Natural killer cell (primary cell): ENCODE measurements around the gene GRK1. TPM values are rescaled to one million over a fixed set of nuclear protein-coding genes. Genes with fewer than 3 reads are reported as not detected.

Experiments used
- ATAC-seq, 3 donors: fragments of 150-1000 bp in 2 of 3; fragments of 200-7000 bp in 1 of 3; cut with Tn5 transposase; 1 replicate in 1 of 3; 2 replicates in 2 of 3; pipeline ENCODE4 v1.10.0; 2021; ENCODE audit warnings: mild to moderate bottlenecking in 2 of 3, moderate library complexity in 2 of 3
- DNase-seq, 2 donors: peaks; one replicate each; pipeline versions ENCODE4 v3.0.0 to v3.0.0-alpha.2; 2013 to 2021; ENCODE audit warnings: mixed read lengths in 1 of 2
- H3K27ac ChIP-seq: one replicate; pipeline ENCODE4 v1.5.1; 2013; ENCODE audit warnings: mild to moderate bottlenecking, low read length
- H3K27me3 ChIP-seq: one replicate; pipeline ENCODE4 v1.6.1; 2013; ENCODE audit warnings: low read length; ENCODE audit not compliant: control insufficient read depth, insufficient read depth
- H3K36me3 ChIP-seq: one replicate; pipeline ENCODE4 v1.6.1; 2013; ENCODE audit warnings: low read length; ENCODE audit not compliant: control insufficient read depth, insufficient read depth
- H3K4me1 ChIP-seq: one replicate; pipeline ENCODE4 v1.6.1; 2013; ENCODE audit warnings: low read length; ENCODE audit not compliant: control insufficient read depth, insufficient read depth
- H3K4me3 ChIP-seq: one replicate; pipeline ENCODE4 v1.5.1; 2013; ENCODE audit warnings: low read length
- H3K9me3 ChIP-seq: one replicate; pipeline ENCODE4 v1.6.1; 2013; ENCODE audit warnings: low read length; ENCODE audit not compliant: control insufficient read depth, insufficient read depth
- H3K27ac Mint-ChIP-seq, 2 donors: one replicate each; pipeline ENCODE4 v1.8.0; 2022; ENCODE audit warnings: mild to moderate bottlenecking in 2 of 2, mixed read lengths in 2 of 2, moderate library complexity in 1 of 2
- H3K27me3 Mint-ChIP-seq, 2 donors: one replicate each; pipeline ENCODE4 v1.8.0; 2022; ENCODE audit warnings: low read depth in 2 of 2, mixed read lengths in 2 of 2
- H3K36me3 Mint-ChIP-seq: one replicate; pipeline ENCODE4 v1.8.0; 2022; ENCODE audit warnings: mixed read lengths
- H3K4me1 Mint-ChIP-seq, 2 donors: one replicate each; pipeline ENCODE4 v1.8.0; 2022; ENCODE audit warnings: mixed read lengths in 2 of 2
- H3K4me3 Mint-ChIP-seq: one replicate; pipeline ENCODE4 v1.8.0; 2022; ENCODE audit warnings: mild to moderate bottlenecking, moderate library complexity, mixed read lengths
- H3K9me3 Mint-ChIP-seq, 2 donors: one replicate each; pipeline ENCODE4 v1.8.0; 2022; ENCODE audit warnings: mixed read lengths in 2 of 2
- CTCF ChIP-seq: fragments of 200-600 bp; IDR thresholded peaks from one replicate; pipeline ENCODE4 v1.8.0; 2022; ENCODE audit warnings: antibody characterized with exemption
- whole genome bisulfite sequencing: methylation state at CpG from one replicate; pipeline ENCODE4 v1.1.7; 2013; ENCODE audit warnings: missing lambda C conversion rate; ENCODE audit not compliant: insufficient coverage; 5-methylcytosine and 5-hydroxymethylcytosine counted together
- intact Hi-C: fragments of 100-400 bp; cut with micrococcal nuclease; formaldehyde crosslinking; loops from one replicate; pipeline ENCODE4 v1.14.2; 2022
- total RNA-seq, 4 donors: library from RNA; stranded (reverse); fragments of 120-200 nt in 1 of 4; gene quantifications; one replicate each; pipeline versions ENCODE4 v1.2.3 to v1.2.4, GENCODE V29; 2013 to 2022

Gene GRK1
- total RNA-seq, 3 donors from 2014 or later (not counting 1 experiment from before 2014, with no cell fraction given): not detected

GRCh38 chr13:113758651-113759524 is 91.9 kb downstream of the GRK1 start, which contains the start of gene TMEM255B:
TSS of gene TMEM255B (plus strand) at chr13:113759226. CDS start at chr13:113759270, 44 bp downstream.
- Mint-ChIP-seq H3K36me3 (no peaks in the 10 kb centered on the region), H3K9me3 (no peaks in the 10 kb centered on the region), H3K4me3 (peak within 1 kb of the TSS; percentile 87), H3K27me3 (peaks cover 58 to 60% of the 10 kb centered on the region in 2 donors), H3K27ac (peak within 1 kb of the TSS in 1 of 2 donors; percentile 7), H3K4me1 (peaks cover 13 to 20% of the 10 kb centered on the region in 2 donors)
- Histone ChIP-seq H3K36me3 (no peaks in the 10 kb centered on the region), H3K4me1 (peaks cover 19% of the 10 kb centered on the region), H3K4me3 (peak within 1 kb of the TSS; percentile 54), H3K27me3 (peaks cover 28% of the 10 kb centered on the region), H3K9me3 (no peaks in the 10 kb centered on the region), H3K27ac (peak within 1 kb of the TSS; percentile 70)
- peak; percentile 24 for TF ChIP-seq CTCF
- DNase-seq (peak; percentile 53 to 79), ATAC-seq (peak; percentile 90 to 95 (median 93))
- under 1% methylated on average over 80 of the region's 80 CpGs for WGBS
- intact Hi-C loops: no loop called here

- ATAC-seq: no peak
- peaks cover 50 to 58% of the 10 kb centered on the region in 2 donors for H3K27me3 Mint-ChIP-seq
- Histone ChIP-seq H3K9me3 (no peaks in the 10 kb centered on the region), H3K27me3 (peaks cover 28% of the 10 kb centered on the region), H3K36me3 (no peaks in the 10 kb centered on the region), H3K4me1 (peaks cover 19% of the 10 kb centered on the region), H3K27ac (no peak overlapping the region), H3K4me3 (peak overlapping the region; percentile 40)
- H3K36me3 Mint-ChIP-seq: no peaks in the 10 kb centered on the region
- DNase-seq: no peak
- intact Hi-C loops: no loop called here
- H3K4me3 Mint-ChIP-seq: peak overlapping the region; percentile 87
- no peak for TF ChIP-seq CTCF
- peaks cover 13 to 20% of the 10 kb centered on the region in 2 donors for H3K4me1 Mint-ChIP-seq
- H3K9me3 Mint-ChIP-seq: no peaks in the 10 kb centered on the region
- WGBS: 1% methylated on average over 24 of the region's 26 CpGs
- H3K27ac Mint-ChIP-seq: peak overlapping the region in 1 of 2 donors; percentile 7
These were observed 92.6 kb downstream of the GRK1 start for GRCh38 chr13:113759525-113760137.

- 80% methylated on average over 7 of the region's 7 CpGs for WGBS
- Mint-ChIP-seq H3K4me3 (no peak overlapping the region), H3K27me3 (peaks cover 45 to 56% of the 10 kb centered on the region in 2 donors)
These were observed 94.1 kb downstream of the GRK1 start for GRCh38 chr13:113761136-113761535.

More at GRCh38 chr13:113761136-113761535, 94.1 kb downstream of the GRK1 start:
- DNase-seq (no peak), ATAC-seq (no peak)
- Histone ChIP-seq H3K9me3 (no peaks in the 10 kb centered on the region), H3K36me3 (no peaks in the 10 kb centered on the region), H3K4me1 (peaks cover 19% of the 10 kb centered on the region), H3K27ac (no peak overlapping the region), H3K4me3 (no peak overlapping the region), H3K27me3 (peaks cover 28% of the 10 kb centered on the region)
- intact Hi-C loops: no loop called here
- TF ChIP-seq CTCF: no peak
- no peak overlapping the region for H3K27ac Mint-ChIP-seq
- peaks cover 13 to 20% of the 10 kb centered on the region in 2 donors for H3K4me1 Mint-ChIP-seq
- no peaks in the 10 kb centered on the region for H3K36me3 Mint-ChIP-seq
- H3K9me3 Mint-ChIP-seq: no peaks in the 10 kb centered on the region
